ENCODE results near the gene ZNHIT2.

ZNHIT2 gene

GRCh38 chr11:65163684-65164083, 46.2 kb upstream of the ZNHIT2 start:
- Histone ChIP-seq H2AFZ (ENCODE audit: low read depth, low read length) (no peak overlapping the region), H3K4me3 (ENCODE audit: low read depth in 1 of 2, low read length in 2 of 2) (no peak overlapping the region), H3K79me2 (ENCODE audit: insufficient read depth, low read length) (no peaks in the 10 kb centered on the region), H3K27ac (ENCODE audit: low read length) (no peak overlapping the region), H3K9ac (ENCODE audit: low read depth, low read length) (no peak overlapping the region), H3K9me3 (ENCODE audit: insufficient read depth, low read length, severe bottlenecking) (no peaks in the 10 kb centered on the region), H3K4me1 (ENCODE audit: insufficient read depth, low read length) (no peaks in the 10 kb centered on the region), H3K4me2 (ENCODE audit: insufficient read depth, low read length) (no peak overlapping the region), H3K36me3 (ENCODE audit: insufficient read depth, low read length) (no peaks in the 10 kb centered on the region), H3K27me3 (ENCODE audit: insufficient read depth, low read length, poor library complexity) (peaks cover 6% of the 10 kb centered on the region), H4K20me1 (ENCODE audit: insufficient read depth, low read length) (no peaks in the 10 kb centered on the region)
- TF ChIP-seq CTCF (IDR thresholded peaks at IDR 0.05; ENCODE audit: borderline replicate concordance, extremely low read depth, low read length, poor library complexity, severe bottlenecking) (no peak), EZH2 (IDR thresholded peaks at IDR 0.05; ENCODE audit: borderline replicate concordance, low read depth, low read length, severe bottlenecking) (no peak)
- DNase-seq (no peak), ATAC-seq (ENCODE audit: insufficient read depth, low read depth) (no peak)

DNA sequence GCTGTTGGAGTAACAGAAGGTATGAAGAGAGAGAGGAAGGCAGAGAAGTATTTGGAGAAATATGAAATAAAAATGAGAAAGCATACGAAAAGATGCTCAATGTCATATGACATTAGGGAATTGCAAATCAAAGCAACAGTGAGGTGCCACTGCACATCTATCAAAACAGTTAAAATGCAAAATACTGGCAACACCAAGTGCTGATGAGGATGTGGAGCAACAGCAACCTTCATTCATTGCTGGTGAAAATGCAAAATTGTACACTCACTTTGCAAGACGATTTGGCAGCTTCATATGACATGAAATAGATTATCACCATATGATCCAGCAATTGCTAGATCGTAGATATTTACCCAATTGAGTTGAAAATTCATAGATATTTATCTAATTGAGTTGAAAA, 43.1 kb upstream of the ZNHIT2 start:
- Histone ChIP-seq H3K36me3 (ENCODE audit: insufficient read depth, low read length) (no peaks in the 10 kb centered on the region), H3K4me2 (ENCODE audit: insufficient read depth, low read length) (no peak overlapping the region), H4K20me1 (ENCODE audit: insufficient read depth, low read length) (no peaks in the 10 kb centered on the region), H3K27ac (ENCODE audit: low read length) (no peak overlapping the region), H2AFZ (ENCODE audit: low read depth, low read length) (no peak overlapping the region), H3K4me3 (ENCODE audit: low read depth in 1 of 2, low read length in 2 of 2) (no peak overlapping the region), H3K79me2 (ENCODE audit: insufficient read depth, low read length) (no peaks in the 10 kb centered on the region), H3K4me1 (ENCODE audit: insufficient read depth, low read length) (no peaks in the 10 kb centered on the region), H3K9ac (ENCODE audit: low read depth, low read length) (no peak overlapping the region), H3K27me3 (ENCODE audit: insufficient read depth, low read length, poor library complexity) (peaks cover 6% of the 10 kb centered on the region), H3K9me3 (ENCODE audit: insufficient read depth, low read length, severe bottlenecking) (no peaks in the 10 kb centered on the region)
- TF ChIP-seq CTCF (IDR thresholded peaks at IDR 0.05; ENCODE audit: borderline replicate concordance, extremely low read depth, low read length, poor library complexity, severe bottlenecking) (no peak), EZH2 (IDR thresholded peaks at IDR 0.05; ENCODE audit: borderline replicate concordance, low read depth, low read length, severe bottlenecking) (no peak)
- ATAC-seq (ENCODE audit: insufficient read depth, low read depth) (no peak), DNase-seq (no peak)

DNA sequence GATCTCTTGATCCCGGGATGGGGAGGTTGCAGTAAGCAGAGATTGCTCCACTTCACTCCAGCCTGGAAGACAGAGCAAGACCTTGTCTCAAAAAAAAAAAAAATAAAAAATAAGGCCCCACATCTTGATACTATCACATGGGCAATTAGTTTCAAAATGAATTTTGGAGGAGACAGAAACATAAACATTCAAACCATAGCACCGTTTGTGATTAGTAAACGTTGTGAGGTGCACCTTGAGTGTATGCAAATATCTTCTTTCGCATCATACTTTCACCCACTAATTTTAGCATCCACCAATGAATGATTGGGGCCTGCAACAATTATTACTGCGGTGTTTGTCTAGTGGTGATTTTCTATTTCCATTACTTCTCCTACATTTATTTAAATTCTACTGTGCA, 41.5 kb upstream of the ZNHIT2 start:
- peaks cover 6% of the 10 kb centered on the region for H3K27me3 ChIP-seq (ENCODE audit: insufficient read depth, low read length, poor library complexity)
- TF ChIP-seq EZH2 (IDR thresholded peaks at IDR 0.05; ENCODE audit: borderline replicate concordance, low read depth, low read length, severe bottlenecking) (no peak), CTCF (IDR thresholded peaks at IDR 0.05; ENCODE audit: borderline replicate concordance, extremely low read depth, low read length, poor library complexity, severe bottlenecking) (no peak)
- H3K27ac ChIP-seq (ENCODE audit: low read length): no peak overlapping the region
- no peak for DNase-seq
- H3K79me2 ChIP-seq (ENCODE audit: insufficient read depth, low read length): no peaks in the 10 kb centered on the region
- no peaks in the 10 kb centered on the region for H4K20me1 ChIP-seq (ENCODE audit: insufficient read depth, low read length)
- H3K9ac ChIP-seq (ENCODE audit: low read depth, low read length): no peak overlapping the region
- no peak for ATAC-seq (ENCODE audit: insufficient read depth, low read depth)
- no peaks in the 10 kb centered on the region for H3K4me1 ChIP-seq (ENCODE audit: insufficient read depth, low read length)
- H3K4me2 ChIP-seq (ENCODE audit: insufficient read depth, low read length): no peak overlapping the region
- no peaks in the 10 kb centered on the region for H3K9me3 ChIP-seq (ENCODE audit: insufficient read depth, low read length, severe bottlenecking)
- no peak overlapping the region for H3K4me3 ChIP-seq (ENCODE audit: low read depth in 1 of 2, low read length in 2 of 2)
- no peak overlapping the region for H2AFZ ChIP-seq (ENCODE audit: low read depth, low read length)
- no peaks in the 10 kb centered on the region for H3K36me3 ChIP-seq (ENCODE audit: insufficient read depth, low read length)

- no peaks in the 10 kb centered on the region for H3K4me1 ChIP-seq (ENCODE audit: insufficient read depth, low read length)
- no peak for TF ChIP-seq EZH2 (IDR thresholded peaks at IDR 0.05; ENCODE audit: borderline replicate concordance, low read depth, low read length, severe bottlenecking)
- TF ChIP-seq CTCF (IDR thresholded peaks at IDR 0.05; ENCODE audit: borderline replicate concordance, extremely low read depth, low read length, poor library complexity, severe bottlenecking): no peak
- H3K27ac ChIP-seq (ENCODE audit: low read length): no peak overlapping the region
- no peak overlapping the region for H2AFZ ChIP-seq (ENCODE audit: low read depth, low read length)
- H3K4me2 ChIP-seq (ENCODE audit: insufficient read depth, low read length): no peak overlapping the region
- no peak overlapping the region for H3K4me3 ChIP-seq (ENCODE audit: low read depth in 1 of 2, low read length in 2 of 2)
- H3K9ac ChIP-seq (ENCODE audit: low read depth, low read length): no peak overlapping the region
- no peaks in the 10 kb centered on the region for H3K36me3 ChIP-seq (ENCODE audit: insufficient read depth, low read length)
- H3K9me3 ChIP-seq (ENCODE audit: insufficient read depth, low read length, severe bottlenecking): no peaks in the 10 kb centered on the region
- DNase-seq (no peak), ATAC-seq (ENCODE audit: insufficient read depth, low read depth) (no peak)
- no peaks in the 10 kb centered on the region for H3K79me2 ChIP-seq (ENCODE audit: insufficient read depth, low read length)
- H4K20me1 ChIP-seq (ENCODE audit: insufficient read depth, low read length): no peaks in the 10 kb centered on the region
- peaks cover 6% of the 10 kb centered on the region for H3K27me3 ChIP-seq (ENCODE audit: insufficient read depth, low read length, poor library complexity)
Observed at GRCh38 chr11:65157336-65157735, 39.8 kb upstream of the ZNHIT2 start.

Measured in DND-41 (cell line).